ENCODE results near the gene NDRG3. TPM values are rescaled to one million over a fixed set of nuclear protein-coding genes. Genes with fewer than 3 reads are reported as not detected.

The NDRG3 gene
- total and polyA plus RNA-seq, 2 of the 4 experiments (the other 2 are of a cell fraction), result 24.8 to 34.2 TPM

GRCh38 chr20:36655004-36655403, 90.9 kb downstream of the NDRG3 start:
- Histone ChIP-seq H3K36me3 (ENCODE audit: control insufficient read depth, insufficient read depth, low read length) (peaks cover 10% of the 10 kb centered on the region; the same call in 1 of the 2 replicates), H2BK120ac (ENCODE audit: low read depth, low read length) (no peak overlapping the region), H3K23ac (ENCODE audit: low read depth, low read length) (no peak overlapping the region; the same call in 1 of the 2 replicates), H3K14ac (replicated peaks; ENCODE audit: low read depth, low read length) (no peak overlapping the region), H3K56ac (ENCODE audit: extremely low read depth, insufficient read depth, low read length) (no peak overlapping the region), H4K8ac (ENCODE audit: low read depth in 2 of 2, low read length in 2 of 2) (no peak overlapping the region), H4K5ac (ENCODE audit: low read depth, low read length) (no peak overlapping the region), H3K4me1 (ENCODE audit: control insufficient read depth, insufficient read depth, low read length) (no peaks in the 10 kb centered on the region), H3K27ac (ENCODE audit: insufficient read depth, low read length) (no peak overlapping the region), H3K9ac (ENCODE audit: low read depth, low read length) (no peak overlapping the region), H3K4me2 (ENCODE audit: low read depth, low read length) (no peak overlapping the region), H3K4ac (ENCODE audit: low read depth, low read length) (no peak overlapping the region), H3K18ac (ENCODE audit: low read depth, low read length) (no peak overlapping the region), H3K9me1 (ENCODE audit: insufficient read depth, low read length) (no peaks in the 10 kb centered on the region), H2AK9ac (replicated peaks; ENCODE audit: low read depth, low read length, poor library complexity) (no peak overlapping the region), H2BK15ac (ENCODE audit: low read depth, low read length) (no peak overlapping the region), H3K9me3 (ENCODE audit: control insufficient read depth, insufficient read depth, low read length) (no peaks in the 10 kb centered on the region), H2AK5ac (ENCODE audit: low read depth, low read length) (no peak overlapping the region), H2BK20ac (ENCODE audit: low read depth, low read length) (no peak overlapping the region), H4K91ac (ENCODE audit: insufficient read depth, low read depth, low read length) (no peak overlapping the region), H2AFZ (replicated peaks; ENCODE audit: low read length, poor library complexity) (no peak overlapping the region), H3K27me3 (ENCODE audit: control insufficient read depth, insufficient read depth, low read length) (no peaks in the 10 kb centered on the region), H3K79me1 (ENCODE audit: low read depth in 1 of 2, low read length in 2 of 2) (no peaks in the 10 kb centered on the region), H4K20me1 (ENCODE audit: insufficient read depth, low read length) (no peaks in the 10 kb centered on the region), H2BK5ac (ENCODE audit: low read depth, low read length, poor library complexity, severe bottlenecking) (no peak overlapping the region), H3K4me3 (ENCODE audit: insufficient read depth, low read depth, low read length) (no peak overlapping the region)
- POLR2A ChIA-PET (ENCODE audit: unreplicated experiment), result no interaction called here
- no CpG with 5 or more reads among the region's 3 CpGs for WGBS, 2 experiments (ENCODE audit: extremely low coverage in 2 of 2, insufficient read length in 1 of 2)
- intact Hi-C loops (cut with micrococcal nuclease), result no loop called here
- no TSS peak for BruUV-seq (replicated peaks)
- no peak for ATAC-seq (ENCODE audit: low read depth)
- in situ Hi-C loops (cut with MboI; ENCODE audit: low sequenced_read_pairs), result no loop called here
- CTCF ChIA-PET, result no interaction called here
- no peak for DNase-seq
- TF ChIP-seq POLR2A (IDR thresholded peaks at IDR 0.05; ENCODE audit: low read depth, low read length) (no peak), MAZ (IDR thresholded peaks at IDR 0.05; ENCODE audit: borderline replicate concordance, low read depth, low read length) (no peak), MXI1 (IDR thresholded peaks at IDR 0.05; ENCODE audit: borderline replicate concordance, low read depth, low read length) (no peak), SMC3 (IDR thresholded peaks at IDR 0.05; ENCODE audit: low read depth, low read length) (no peak), NFE2L2 (IDR thresholded peaks at IDR 0.05; ENCODE audit: low read depth, low read length) (no peak), ELK1 (IDR thresholded peaks at IDR 0.05; ENCODE audit: borderline replicate concordance, low read depth, low read length) (no peak), BHLHE40 (IDR thresholded peaks at IDR 0.05; ENCODE audit: low read depth, low read length) (no peak), MAFK (IDR thresholded peaks at IDR 0.05; ENCODE audit: low read depth, low read length) (no peak), CEBPB (IDR thresholded peaks at IDR 0.05; ENCODE audit: low read depth, low read length) (no peak), RAD21 (IDR thresholded peaks at IDR 0.05; ENCODE audit: low read length) (no peak), FOS (IDR thresholded peaks at IDR 0.05; ENCODE audit: low read depth, low read length) (no peak), CTCF (conservative IDR thresholded peaks at IDR 0.05; ENCODE audit: low read depth, low read length) (no peak), CHD1 (IDR thresholded peaks at IDR 0.05; ENCODE audit: low read depth, low read length) (no peak), USF2 (IDR thresholded peaks at IDR 0.05; ENCODE audit: low read depth, low read length) (no peak), RCOR1 (IDR thresholded peaks at IDR 0.05; ENCODE audit: insufficient replicate concordance, low read length) (no peak), RFX5 (IDR thresholded peaks at IDR 0.05; ENCODE audit: low read depth, low read length) (no peak)
- dilution Hi-C loops (cut with HindIII; ENCODE audit: low sequenced_read_pairs, unreplicated experiment), result no loop called here
